ENCODE measurements around the gene HCCS.

Gene HCCS

DNA sequence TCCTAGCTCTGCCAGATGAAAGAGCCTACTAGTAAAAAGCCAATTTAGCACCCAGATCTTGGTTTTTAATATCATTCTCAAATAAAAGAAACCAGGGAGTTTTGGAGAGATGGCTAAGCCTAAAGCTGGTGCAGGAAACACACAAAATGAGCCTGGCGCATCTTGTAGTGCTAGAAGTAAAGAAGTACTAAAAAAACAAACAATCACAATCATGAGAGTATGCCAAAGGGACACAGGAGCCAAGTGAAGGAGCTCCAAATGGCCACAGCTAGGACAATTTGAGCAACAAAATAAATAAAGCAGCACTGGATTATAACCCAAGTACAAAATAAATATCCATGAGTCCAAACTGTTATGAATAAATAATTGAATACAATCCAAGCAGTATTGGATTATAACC, 37.8 kb upstream of the HCCS start:
- TF ChIP-seq SIN3A (IDR thresholded peaks at IDR 0.05; ENCODE audit: borderline replicate concordance, insufficient read depth, low read length) = no peak

DNA sequence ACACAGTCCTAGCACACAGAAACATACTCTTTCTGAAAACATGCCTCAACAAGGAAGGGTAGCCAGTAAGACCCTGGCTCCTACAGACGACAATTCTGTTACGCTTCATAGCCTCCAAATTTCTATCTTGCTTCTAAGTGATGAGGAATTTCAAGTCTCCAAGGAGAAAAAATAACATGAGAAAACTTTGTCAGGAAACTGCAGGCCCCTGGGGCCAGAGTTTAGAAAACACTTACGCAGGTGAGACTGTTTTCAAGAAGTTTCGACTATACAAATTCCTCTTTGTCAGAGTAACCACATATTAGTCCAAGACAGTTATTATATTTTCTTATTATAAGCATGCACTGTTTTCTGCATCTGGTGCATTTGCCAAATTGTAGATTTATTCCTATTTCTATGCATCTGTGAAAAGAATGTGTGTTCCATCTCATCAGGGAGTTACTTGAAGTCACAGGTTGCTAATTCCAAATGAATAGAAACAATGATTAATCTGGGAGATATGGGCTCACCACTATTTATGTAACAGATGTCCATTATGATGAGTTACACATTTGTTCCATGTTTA, 30.3 kb upstream of the HCCS start:
- TF ChIP-seq TAF1 (IDR thresholded peaks at IDR 0.05; ENCODE audit: borderline replicate concordance, insufficient read depth, low read length) = no peak
- TF ChIP-seq, protein P1, sequence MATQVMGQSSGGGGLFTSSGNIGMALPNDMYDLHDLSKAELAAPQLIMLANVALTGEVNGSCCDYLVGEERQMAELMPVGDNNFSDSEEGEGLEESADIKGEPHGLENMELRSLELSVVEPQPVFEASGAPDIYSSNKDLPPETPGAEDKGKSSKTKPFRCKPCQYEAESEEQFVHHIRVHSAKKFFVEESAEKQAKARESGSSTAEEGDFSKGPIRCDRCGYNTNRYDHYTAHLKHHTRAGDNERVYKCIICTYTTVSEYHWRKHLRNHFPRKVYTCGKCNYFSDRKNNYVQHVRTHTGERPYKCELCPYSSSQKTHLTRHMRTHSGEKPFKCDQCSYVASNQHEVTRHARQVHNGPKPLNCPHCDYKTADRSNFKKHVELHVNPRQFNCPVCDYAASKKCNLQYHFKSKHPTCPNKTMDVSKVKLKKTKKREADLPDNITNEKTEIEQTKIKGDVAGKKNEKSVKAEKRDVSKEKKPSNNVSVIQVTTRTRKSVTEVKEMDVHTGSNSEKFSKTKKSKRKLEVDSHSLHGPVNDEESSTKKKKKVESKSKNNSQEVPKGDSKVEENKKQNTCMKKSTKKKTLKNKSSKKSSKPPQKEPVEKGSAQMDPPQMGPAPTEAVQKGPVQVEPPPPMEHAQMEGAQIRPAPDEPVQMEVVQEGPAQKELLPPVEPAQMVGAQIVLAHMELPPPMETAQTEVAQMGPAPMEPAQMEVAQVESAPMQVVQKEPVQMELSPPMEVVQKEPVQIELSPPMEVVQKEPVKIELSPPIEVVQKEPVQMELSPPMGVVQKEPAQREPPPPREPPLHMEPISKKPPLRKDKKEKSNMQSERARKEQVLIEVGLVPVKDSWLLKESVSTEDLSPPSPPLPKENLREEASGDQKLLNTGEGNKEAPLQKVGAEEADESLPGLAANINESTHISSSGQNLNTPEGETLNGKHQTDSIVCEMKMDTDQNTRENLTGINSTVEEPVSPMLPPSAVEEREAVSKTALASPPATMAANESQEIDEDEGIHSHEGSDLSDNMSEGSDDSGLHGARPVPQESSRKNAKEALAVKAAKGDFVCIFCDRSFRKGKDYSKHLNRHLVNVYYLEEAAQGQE (IDR thresholded peaks at IDR 0.05; ENCODE audit: insufficient read depth in 1 of 2, low read depth in 2 of 2, low read length in 2 of 2) = no peak
- TF ChIP-seq POLR2AphosphoS5 (IDR thresholded peaks at IDR 0.05; ENCODE audit: low read depth, low read length) = no peak
- TF ChIP-seq SIN3A (IDR thresholded peaks at IDR 0.05; ENCODE audit: borderline replicate concordance, insufficient read depth, low read length) = no peak
- TF ChIP-seq FOXP2 (optimal IDR thresholded peaks at IDR 0.05; ENCODE audit: borderline replicate concordance, extremely low read depth, extremely low read length, insufficient read depth) = no peak

DNA sequence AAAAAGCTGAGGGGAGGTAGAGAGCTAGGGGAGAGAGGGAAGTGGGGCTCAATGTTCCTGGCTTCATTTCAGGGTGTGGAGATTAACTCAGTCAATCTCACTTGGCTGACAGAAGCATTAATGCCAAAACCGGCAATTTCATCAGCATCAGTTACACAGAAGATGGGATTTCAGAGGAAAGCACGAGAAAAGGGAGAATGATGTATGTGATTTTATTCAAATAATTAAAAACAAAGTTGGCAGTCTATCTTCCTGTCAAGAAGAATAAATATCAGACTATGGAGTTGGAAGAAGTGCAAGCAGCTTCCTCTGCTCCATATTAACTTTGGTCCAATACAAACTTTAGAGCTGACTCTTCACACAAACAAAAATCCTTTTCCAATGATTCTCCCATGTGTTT, 29.6 kb upstream of the HCCS start:
- TF ChIP-seq FOXP2 (optimal IDR thresholded peaks at IDR 0.05; ENCODE audit: borderline replicate concordance, extremely low read depth, extremely low read length, insufficient read depth) = no peak
- TF ChIP-seq, protein P1 (IDR thresholded peaks at IDR 0.05; ENCODE audit: insufficient read depth in 1 of 2, low read depth in 2 of 2, low read length in 2 of 2) = no peak
- TF ChIP-seq POLR2AphosphoS5 (IDR thresholded peaks at IDR 0.05; ENCODE audit: low read depth, low read length) = no peak
- no peak for TF ChIP-seq TAF1 (IDR thresholded peaks at IDR 0.05; ENCODE audit: borderline replicate concordance, insufficient read depth, low read length)
- TF ChIP-seq SIN3A (IDR thresholded peaks at IDR 0.05; ENCODE audit: borderline replicate concordance, insufficient read depth, low read length) = no peak

DNA sequence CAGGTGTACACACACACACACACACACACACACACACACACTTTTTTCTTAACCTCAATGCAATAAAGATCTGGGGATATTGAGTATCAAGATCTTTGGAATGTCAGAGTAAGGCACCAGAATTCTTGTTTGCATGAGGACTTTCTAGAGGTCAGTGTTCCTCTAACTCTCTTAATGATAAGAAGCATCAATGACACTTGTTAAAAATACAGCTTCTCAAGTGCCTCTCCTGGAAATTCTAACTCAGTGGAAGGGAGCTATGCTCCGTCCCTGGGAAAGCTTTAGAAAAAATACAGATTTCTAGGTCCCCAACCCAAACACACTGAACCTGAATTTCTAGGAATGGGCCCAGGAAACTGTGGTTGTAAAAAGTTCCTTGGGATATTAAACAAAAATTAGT, 25.8 kb upstream of the HCCS start:
- TF ChIP-seq TAF1 (IDR thresholded peaks at IDR 0.05; ENCODE audit: borderline replicate concordance, insufficient read depth, low read length) (no peak), FOXP2 (optimal IDR thresholded peaks at IDR 0.05; ENCODE audit: borderline replicate concordance, extremely low read depth, extremely low read length, insufficient read depth) (no peak), SIN3A (IDR thresholded peaks at IDR 0.05; ENCODE audit: borderline replicate concordance, insufficient read depth, low read length) (no peak), POLR2AphosphoS5 (IDR thresholded peaks at IDR 0.05; ENCODE audit: low read depth, low read length) (no peak)
- TF ChIP-seq, protein P1 (IDR thresholded peaks at IDR 0.05; ENCODE audit: insufficient read depth in 1 of 2, low read depth in 2 of 2, low read length in 2 of 2) = no peak

DNA sequence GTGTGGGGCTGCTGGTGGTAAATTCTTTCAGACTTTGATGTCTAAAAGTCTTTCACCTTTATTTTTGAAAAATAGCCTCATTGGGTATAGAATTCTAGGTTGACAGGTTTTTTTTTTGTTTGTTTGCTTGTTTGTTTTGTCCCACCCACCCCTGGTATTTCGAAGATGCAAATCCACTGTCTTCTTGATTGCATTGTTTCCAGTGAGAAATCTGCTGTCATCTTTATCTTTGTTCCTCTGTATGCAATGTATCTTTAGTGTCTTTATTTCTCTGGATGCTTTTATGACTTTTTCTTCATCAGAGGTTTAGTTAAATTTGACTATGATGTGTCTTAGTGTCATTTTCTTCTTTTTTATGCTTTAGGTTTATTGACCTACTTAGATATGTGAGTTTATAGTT, 21.3 kb upstream of the HCCS start:
- TF ChIP-seq SIN3A (IDR thresholded peaks at IDR 0.05; ENCODE audit: borderline replicate concordance, insufficient read depth, low read length) (no peak), TAF1 (IDR thresholded peaks at IDR 0.05; ENCODE audit: borderline replicate concordance, insufficient read depth, low read length) (no peak)

DNA sequence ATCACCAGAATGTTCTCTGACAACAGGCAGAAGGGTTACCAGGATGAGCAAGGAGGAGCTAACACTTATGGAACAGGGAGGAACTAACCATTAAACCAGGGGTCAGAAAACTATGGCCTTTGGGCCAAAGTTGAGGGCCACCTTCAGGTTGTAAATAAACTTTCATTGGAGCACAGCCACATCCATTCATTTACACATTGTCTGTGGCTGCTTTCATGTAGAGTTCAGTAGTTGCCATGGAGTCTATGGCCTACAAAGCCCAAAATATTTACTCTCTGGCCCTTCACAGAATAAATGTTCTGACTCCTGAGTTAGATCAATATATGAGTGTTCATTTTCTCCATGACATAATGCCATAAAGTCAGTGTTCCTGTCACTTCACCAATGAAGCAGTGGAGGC, 13.2 kb upstream of the HCCS start:
- TF ChIP-seq, protein P1 (IDR thresholded peaks at IDR 0.05; ENCODE audit: insufficient read depth in 1 of 2, low read depth in 2 of 2, low read length in 2 of 2) = no peak
- no peak for TF ChIP-seq SIN3A (IDR thresholded peaks at IDR 0.05; ENCODE audit: borderline replicate concordance, insufficient read depth, low read length)

All from PFSK-1 (cell line).